HepG2 (cell line): ENCODE measurements around the gene RAD51D. TPM values are rescaled to one million over a fixed set of nuclear protein-coding genes. Genes with fewer than 3 reads are reported as not detected.

Experiments
- ATAC-seq: fragments of 200-7000 bp; cut with Tn5 transposase; 3 replicates; pipeline ENCODE4 v1.9.1; 2020; ENCODE audit warnings: mild to moderate bottlenecking, moderate library complexity
- BruUV-seq: library from RNA; stranded (reverse); fragments of 400-500 nt; replicated peaks from 2 replicates; lab custom pipeline; 2021; lab: Mats Ljungman, UMichigan
- CTCF ChIA-PET: fragments of 300-600 bp; formaldehyde crosslinking; extraction: SDS; loops from one replicate; lab custom pipeline; 2021; ENCODE audit warnings: low total read pairs, inconsistent platforms, low intra/inter-chr PET ratio; lab: Yijun Ruan, JAX
- POLR2A ChIA-PET: fragments of 350-600 bp; sonication (Branson Sonifier 250); formaldehyde crosslinking; loops from one replicate; lab custom pipeline; 2020; ENCODE audit warnings: antibody characterized with exemption, inconsistent platforms; lab: Yijun Ruan, JAX
- DNase-seq: peaks from one replicate; pipeline ENCODE4 v3.0.0-alpha.2; 2015; ENCODE audit warnings: low spot score
- FAIRE-seq: peaks from 3 replicates; lab custom pipeline; 2011; peaks lifted over from hg19 to GRCh38; lab: Jason Lieb, UNC
- H2AFZ ChIP-seq: one replicate; pipeline ENCODE4 v1.6.1; 2011; ENCODE audit warnings: low read length, inconsistent platforms
- H3K27ac ChIP-seq: fragments of 300-600 bp; 3 replicates; pipeline ENCODE4 v1.8.0; 2011; ENCODE audit warnings: mixed run types, mild to moderate bottlenecking, mixed read lengths, low read length, inconsistent platforms; ENCODE audit not compliant: insufficient read depth; ENCODE audit errors: extremely low read length
- H3K27me3 ChIP-seq, 2 experiments: fragments of 200-600 bp in 1 of 2; 2 replicates in 1 of 2; 3 replicates in 1 of 2; pipeline versions ENCODE4 v1.6.0 to v1.8.0; 2011; ENCODE audit warnings: low read length in 2 of 2, mild to moderate bottlenecking in 2 of 2, moderate library complexity in 2 of 2, inconsistent platforms in 1 of 2; ENCODE audit not compliant: insufficient read depth in 2 of 2, control insufficient read depth in 1 of 2
- H3K36me3 ChIP-seq, 2 experiments: fragments of 200-600 bp in 1 of 2; replicated peaks in 1 of 2; 2 replicates in 1 of 2; 3 replicates in 1 of 2; pipeline versions ENCODE4 v1.5.1 to v1.8.0; 2011; ENCODE audit warnings: low read length in 2 of 2, inconsistent platforms in 1 of 2; ENCODE audit not compliant: insufficient read depth in 2 of 2, control insufficient read depth in 1 of 2
- H3K4me1 ChIP-seq: 2 replicates; pipeline ENCODE4 v1.5.1; 2012; ENCODE audit warnings: low read length, inconsistent platforms; ENCODE audit not compliant: insufficient read depth
- H3K4me2 ChIP-seq: 2 replicates; pipeline ENCODE4 v1.6.0; 2011; ENCODE audit warnings: low read depth, low read length, inconsistent platforms
- H3K4me3 ChIP-seq, 3 experiments: fragments of 200-600 bp in 1 of 3; sonication (generic), shearing (Covaris generic) in 1 of 3; replicated peaks in 1 of 3; 2 replicates each; pipeline ENCODE4 v1.5.1; 2011 to 2016; ENCODE audit warnings: low read length in 3 of 3, inconsistent platforms in 2 of 3, low read depth in 2 of 3, mild to moderate bottlenecking in 2 of 3, control low read depth in 1 of 3, mixed read lengths in 1 of 3; ENCODE audit not compliant: insufficient read depth in 1 of 3
- H3K79me2 ChIP-seq: one replicate; pipeline ENCODE4 v1.6.1; 2011; ENCODE audit warnings: low read length, inconsistent platforms; ENCODE audit not compliant: insufficient read depth
- H3K9ac ChIP-seq: 2 replicates; pipeline ENCODE4 v1.6.0; 2011; ENCODE audit warnings: mild to moderate bottlenecking, low read depth, low read length, inconsistent platforms; ENCODE audit not compliant: insufficient read depth
- H3K9me3 ChIP-seq: 2 replicates; pipeline ENCODE4 v1.5.1; 2012; ENCODE audit warnings: mild to moderate bottlenecking, low read length
- H4K20me1 ChIP-seq: 2 replicates; pipeline ENCODE4 v1.6.0; 2011; ENCODE audit warnings: inconsistent platforms, mild to moderate bottlenecking, low read length, moderate library complexity; ENCODE audit not compliant: insufficient read depth
- ELF3 ChIP-seq: IDR thresholded peaks from 2 replicates; pipeline ENCODE4 v1.6.1; 2016; ENCODE audit warnings: missing genetic modification reagents, missing compliant biosample characterization
- HMG20A ChIP-seq: IDR thresholded peaks from 2 replicates; pipeline ENCODE4 v1.6.1; 2016; ENCODE audit warnings: borderline replicate concordance
- HMGXB4 ChIP-seq, 2 experiments: sonication (generic) in 1 of 2; formaldehyde crosslinking in 1 of 2; IDR thresholded peaks; 2 replicates each; pipeline versions ENCODE4 v1.4.0 to v1.6.1; 2018 to 2020; ENCODE audit warnings: missing genetic modification reagents in 2 of 2, borderline replicate concordance in 1 of 2, low read depth in 1 of 2, mild to moderate bottlenecking in 1 of 2, missing biosample characterization in 1 of 2
- MTF1 ChIP-seq: sonication (generic); formaldehyde crosslinking; IDR thresholded peaks from 2 replicates; pipeline ENCODE4 v1.5.0; 2020; ENCODE audit warnings: missing genetic modification reagents
- NCOA2 ChIP-seq: sonication (generic); formaldehyde crosslinking; IDR thresholded peaks from 2 replicates; pipeline ENCODE4 v1.8.0; 2022; ENCODE audit warnings: inconsistent platforms
- SIX1 ChIP-seq: sonication (generic); formaldehyde crosslinking; IDR thresholded peaks from 2 replicates; pipeline ENCODE4 v1.4.0; 2020; ENCODE audit warnings: missing genetic modification reagents, borderline replicate concordance
- SMC3 ChIP-seq: IDR thresholded peaks from 2 replicates; pipeline ENCODE4 v1.6.1; 2011; ENCODE audit warnings: low read length, improper control_type of control experiment
- TP53 ChIP-seq: sonication (generic); formaldehyde crosslinking; conservative IDR thresholded peaks from 2 replicates; pipeline ENCODE4 v1.4.0; 2020; ENCODE audit warnings: missing genetic modification reagents
- TRIM22 ChIP-seq: fragments of 450-650 bp; IDR thresholded peaks from 2 replicates; pipeline ENCODE4 v1.6.1; 2017
- ZFX ChIP-seq: sonication (generic); formaldehyde crosslinking; IDR thresholded peaks from 2 replicates; pipeline ENCODE4 v1.4.0; 2020; ENCODE audit warnings: mild to moderate bottlenecking, low read depth, missing genetic modification reagents, moderate library complexity
- ZNF121 ChIP-seq: sonication (generic); formaldehyde crosslinking; IDR thresholded peaks from 2 replicates; pipeline ENCODE4 v1.5.0; 2020; ENCODE audit warnings: mild to moderate bottlenecking, missing genetic modification reagents
- ZNF558 ChIP-seq: sonication (generic); formaldehyde crosslinking; IDR thresholded peaks from 2 replicates; pipeline ENCODE4 v1.9.0; 2022; ENCODE audit warnings: mild to moderate bottlenecking, missing genetic modification reagents, borderline replicate concordance
- ZNF766 ChIP-seq: sonication (generic); formaldehyde crosslinking; IDR thresholded peaks from 2 replicates; pipeline ENCODE4 v1.5.0; 2020; ENCODE audit warnings: missing genetic modification reagents, borderline replicate concordance
- ZNF768 ChIP-seq: sonication (generic); formaldehyde crosslinking; IDR thresholded peaks from 2 replicates; pipeline ENCODE4 v1.4.0; 2020; ENCODE audit warnings: missing genetic modification reagents
- ZNF841 ChIP-seq: sonication (generic); formaldehyde crosslinking; IDR thresholded peaks from 2 replicates; pipeline ENCODE4 v1.8.1; 2023; ENCODE audit warnings: missing genetic modification reagents, borderline replicate concordance
- WGBS: methylation state at CpG from one replicate; pipeline ENCODE4 v1.1.6; 2017; ENCODE audit warnings: low lambda C conversion rate; 5-methylcytosine and 5-hydroxymethylcytosine counted together
- in situ Hi-C: cut with HindIII; loops from 2 replicates; pipeline ENCODE4 v1.10.0; 2017; ENCODE audit warnings: low pct_unique_long_range_greater_than_20kb; ENCODE audit not compliant: extremely low pct_ligation_motif_present
- intact Hi-C: fragments of 100-400 bp; cut with micrococcal nuclease; formaldehyde crosslinking; loops from one replicate; pipeline ENCODE4 v1.10.0; 2022; ENCODE audit not compliant: unreplicated experiment
- polyA plus RNA-seq, 8 experiments: library from polyadenylated mRNA; depleted of rRNA in 3 of 8; stranded (reverse) in 7 of 8; unstranded in 1 of 8; fragments of >200 nt; fragmentation: Illumina TruSeq in 4 of 8; extraction: Trizol in 4 of 8; gene quantifications; 2 replicates each; pipeline versions ENCODE4 v1.2.1 to v1.2.3, GENCODE V29; 2011 to 2016; ENCODE audit warnings: low read depth in 4 of 8, missing spikeins in 1 of 8, mixed read lengths in 1 of 8; ENCODE audit not compliant: insufficient read depth in 1 of 8
- total RNA-seq, 5 experiments: library from RNA; depleted of rRNA; stranded (reverse); fragments of >200 nt; fragmentation: Illumina TruSeq; extraction: Trizol; gene quantifications; 2 replicates each; pipeline ENCODE4 v1.2.3, GENCODE V29; 2016; ENCODE audit warnings: low read depth in 1 of 5
- TF ChIP-seq, protein P1 (sequence below): sonication (generic); formaldehyde crosslinking; IDR thresholded peaks from 2 replicates; pipeline ENCODE4 v1.8.1; 2022; ENCODE audit warnings: low read depth, mild to moderate bottlenecking, missing genetic modification reagents

RAD51D gene
- total and polyA plus RNA-seq, 2 of the 13 experiments (the other 11 are each of a cell fraction or from before 2014, with no cell fraction given) = 6.7 to 13.1 TPM

DNA sequence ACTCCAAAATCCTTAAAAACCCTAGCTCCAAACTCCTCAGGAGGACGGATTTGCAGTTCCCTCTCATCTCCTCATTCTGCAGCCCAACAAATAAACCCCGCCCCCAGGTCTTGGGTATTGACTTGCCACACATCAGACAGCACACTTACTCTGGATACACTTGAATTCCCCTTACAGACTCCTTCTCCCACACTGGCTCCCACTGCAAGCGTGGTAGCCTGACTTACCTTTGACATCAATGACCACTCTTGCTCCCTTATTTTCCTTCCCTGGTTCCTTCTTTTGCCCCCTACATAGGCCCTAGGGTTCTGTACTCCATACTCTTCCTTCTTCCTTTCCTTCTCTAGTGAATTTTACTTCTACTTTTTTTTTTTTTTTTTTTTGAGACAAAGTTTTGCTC is 63.6 kb downstream of the RAD51D start:
- Histone ChIP-seq H4K20me1 (no peaks in the 10 kb centered on the region), H3K9ac (no peak overlapping the region), H3K79me2 (peaks cover 72% of the 10 kb centered on the region), H3K4me3 (no peak overlapping the region), H3K27me3 (no peaks in the 10 kb centered on the region; a peak in 1 of 5 replicates), H3K9me3 (no peaks in the 10 kb centered on the region), H3K4me1 (peaks cover 80% of the 10 kb centered on the region), H2AFZ (no peak overlapping the region), H3K27ac (no peak overlapping the region), H3K4me2 (no peak overlapping the region), H3K36me3 (no peaks in the 10 kb centered on the region; a peak in 1 of 5 replicates)
- DNase-seq (no peak), FAIRE-seq (no peak), ATAC-seq (no peak)
- in situ Hi-C loops = no loop called here
- BruUV-seq = no TSS peak
- intact Hi-C loops = no loop called here
- TF ChIP-seq SIX1 (CRISPR knock-in tag) (no peak), ZNF768 (no peak), ZNF558 (CRISPR knock-in tag) (no peak), HMGXB4 (CRISPR knock-in tag; IDR thresholded peaks at IDR 0.05; ENCODE audit: borderline replicate concordance in 1 of 2, low read depth in 1 of 2) (no peak), NCOA2 (CRISPR knock-in tag) (no peak), SMC3 (no peak), ZNF121 (no peak), ZNF841 (CRISPR knock-in tag) (no peak), ZFX (no peak), ELF3 (CRISPR knock-in tag) (no peak), MTF1 (CRISPR knock-in tag) (no peak), TRIM22 (no peak), ZNF766 (CRISPR knock-in tag) (no peak), TP53 (CRISPR knock-in tag) (no peak), HMG20A (no peak)
- TF ChIP-seq, protein P1, sequence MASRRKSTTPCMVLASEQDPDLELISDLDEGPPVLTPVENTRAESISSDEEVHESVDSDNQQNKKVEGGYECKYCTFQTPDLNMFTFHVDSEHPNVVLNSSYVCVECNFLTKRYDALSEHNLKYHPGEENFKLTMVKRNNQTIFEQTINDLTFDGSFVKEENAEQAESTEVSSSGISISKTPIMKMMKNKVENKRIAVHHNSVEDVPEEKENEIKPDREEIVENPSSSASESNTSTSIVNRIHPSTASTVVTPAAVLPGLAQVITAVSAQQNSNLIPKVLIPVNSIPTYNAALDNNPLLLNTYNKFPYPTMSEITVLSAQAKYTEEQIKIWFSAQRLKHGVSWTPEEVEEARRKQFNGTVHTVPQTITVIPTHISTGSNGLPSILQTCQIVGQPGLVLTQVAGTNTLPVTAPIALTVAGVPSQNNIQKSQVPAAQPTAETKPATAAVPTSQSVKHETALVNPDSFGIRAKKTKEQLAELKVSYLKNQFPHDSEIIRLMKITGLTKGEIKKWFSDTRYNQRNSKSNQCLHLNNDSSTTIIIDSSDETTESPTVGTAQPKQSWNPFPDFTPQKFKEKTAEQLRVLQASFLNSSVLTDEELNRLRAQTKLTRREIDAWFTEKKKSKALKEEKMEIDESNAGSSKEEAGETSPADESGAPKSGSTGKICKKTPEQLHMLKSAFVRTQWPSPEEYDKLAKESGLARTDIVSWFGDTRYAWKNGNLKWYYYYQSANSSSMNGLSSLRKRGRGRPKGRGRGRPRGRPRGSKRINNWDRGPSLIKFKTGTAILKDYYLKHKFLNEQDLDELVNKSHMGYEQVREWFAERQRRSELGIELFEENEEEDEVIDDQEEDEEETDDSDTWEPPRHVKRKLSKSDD = no peak
- ChIA-PET CTCF (no interaction called here), POLR2A (no interaction called here)
- 95% methylated on average over 3 of the region's 3 CpGs for WGBS
